ENCODE results near the gene AEN. TPM values are rescaled to one million over a fixed set of nuclear protein-coding genes. Genes with fewer than 3 reads are reported as not detected.

The AEN gene
- total RNA-seq, 4 donors from 2014 or later, result 16.1 to 19.2 (median 17.3) TPM

GRCh38 chr15:88624156-88624970 lies 3.2 kb downstream of the AEN start:
- no peak for TF ChIP-seq POLR2A (IDR thresholded peaks at IDR 0.05)
- TF ChIP-seq CTCF (IDR thresholded peaks at IDR 0.05 in 4 of 5, conservative IDR thresholded peaks at IDR 0.05 in 1 of 5), result peak; percentile 6 to 45 (median 31)

GRCh38 chr15:88624971-88625490 lies 3.9 kb downstream of the AEN start:
- TF ChIP-seq POLR2A (IDR thresholded peaks at IDR 0.05) (no peak), CTCF (IDR thresholded peaks at IDR 0.05 in 4 of 5, conservative IDR thresholded peaks at IDR 0.05 in 1 of 5) (no peak)
- Histone ChIP-seq H3K27ac (no peak overlapping the region), H3K4me3 (no peak overlapping the region), H3K36me3 (peaks cover 0 to 38% of the 10 kb centered on the region in 2 donors), H3K27me3 (no peaks in the 10 kb centered on the region), H3K9me3 (no peaks in the 10 kb centered on the region), H3K4me1 (peaks cover 14 to 31% of the 10 kb centered on the region in 2 donors)
- DNase-seq, result no peak
- in situ Hi-C loops (cut with MboI; ENCODE audit: low sequenced_read_pairs in 4 of 4) (loop anchor here in 1 of 4 donors (25.0 kb wide), 1 partner anchor 138 kb away; no protein-coding TSS in a partner anchor), intact Hi-C loops (cut with DNase I; ENCODE audit: low total_unique reads) (loop anchor here (5.0 kb wide), 2 partner anchors 272 to 707 kb away; partner anchors contain the start of genes HAPLN3 and POLG)
- no peak for ATAC-seq

More at GRCh38 chr15:88624156-88624970, 3.2 kb downstream of the AEN start:
- no peaks in the 10 kb centered on the region for H3K27me3 ChIP-seq
- H3K27ac ChIP-seq, result no peak overlapping the region
- H3K4me1 ChIP-seq, result peaks cover 14 to 31% of the 10 kb centered on the region in 2 donors
- intact Hi-C loops (cut with DNase I; ENCODE audit: low total_unique reads), result loop anchor here (5.0 kb wide), 2 partner anchors 273 to 708 kb away; partner anchors contain the start of genes HAPLN3 and POLG
- in situ Hi-C loops (cut with MboI; ENCODE audit: low sequenced_read_pairs in 4 of 4), result loop anchor here in 1 of 4 donors (25.0 kb wide), 1 partner anchor 137 kb away; no protein-coding TSS in a partner anchor
- peaks cover 0 to 31% of the 10 kb centered on the region in 2 donors for H3K36me3 ChIP-seq
- no peak for ATAC-seq
- DNase-seq, result no peak
- no peak overlapping the region for H3K4me3 ChIP-seq
- no peaks in the 10 kb centered on the region for H3K9me3 ChIP-seq

GRCh38 chr15:88625943-88626741 lies 5.0 kb downstream of the AEN start:
- intact Hi-C loops (cut with DNase I; ENCODE audit: low total_unique reads), result no loop called here
- no peaks in the 10 kb centered on the region for H3K9me3 ChIP-seq
- no peak overlapping the region for H3K4me3 ChIP-seq
- no peak for ATAC-seq
- in situ Hi-C loops (cut with MboI; ENCODE audit: low sequenced_read_pairs in 4 of 4), result no loop called here
- peaks cover 0 to 46% of the 10 kb centered on the region in 2 donors for H3K36me3 ChIP-seq
- no peaks in the 10 kb centered on the region for H3K27me3 ChIP-seq
- no peak overlapping the region for H3K27ac ChIP-seq
- H3K4me1 ChIP-seq, result peaks cover 14 to 27% of the 10 kb centered on the region in 2 donors
- DNase-seq, result no peak
- TF ChIP-seq POLR2A (IDR thresholded peaks at IDR 0.05) (no peak), CTCF (IDR thresholded peaks at IDR 0.05 in 4 of 5, conservative IDR thresholded peaks at IDR 0.05 in 1 of 5) (no peak)

GRCh38 chr15:88627463-88627862 lies 6.3 kb downstream of the AEN start:
- ATAC-seq, result no peak

More at GRCh38 chr15:88627463-88627862, 6.3 kb downstream of the AEN start:
- H3K4me3 ChIP-seq, result no peak overlapping the region
- in situ Hi-C loops (cut with MboI; ENCODE audit: low sequenced_read_pairs in 4 of 4) (no loop called here), intact Hi-C loops (cut with DNase I; ENCODE audit: low total_unique reads) (no loop called here)
- H3K27ac ChIP-seq, result no peak overlapping the region
- no peak for TF ChIP-seq POLR2A (IDR thresholded peaks at IDR 0.05)
- TF ChIP-seq CTCF (IDR thresholded peaks at IDR 0.05 in 4 of 5, conservative IDR thresholded peaks at IDR 0.05 in 1 of 5), result no peak
- H3K9me3 ChIP-seq, result no peaks in the 10 kb centered on the region
- peaks cover 0 to 56% of the 10 kb centered on the region in 2 donors for H3K36me3 ChIP-seq
- H3K4me1 ChIP-seq, result peaks cover 5 to 17% of the 10 kb centered on the region in 2 donors
- no peaks in the 10 kb centered on the region for H3K27me3 ChIP-seq
- no peak for DNase-seq

All from gastrocnemius medialis (tissue), 4 donors.